ENCODE data around the gene RASGRF1.

DNA sequence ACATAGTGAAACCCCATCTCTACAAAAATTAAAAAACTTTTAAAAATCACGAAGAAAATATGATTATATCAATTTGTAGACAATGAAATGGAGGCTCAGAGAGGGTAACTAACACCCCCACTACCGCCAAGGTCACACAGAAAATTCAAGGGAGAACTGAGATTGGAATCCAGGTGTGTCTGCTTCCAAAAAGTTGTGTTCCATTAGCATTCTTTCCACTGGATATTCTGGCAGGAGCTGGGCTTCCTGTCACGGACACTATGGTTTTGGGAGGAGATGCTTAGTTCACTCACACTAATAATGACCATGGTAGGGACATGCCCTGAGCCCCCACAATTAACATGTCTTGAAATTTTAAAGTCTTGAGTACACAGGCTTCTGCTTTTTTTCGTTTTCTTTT lies 174.5 kb downstream of the RASGRF1 start:
- TF ChIP-seq, protein P1, sequence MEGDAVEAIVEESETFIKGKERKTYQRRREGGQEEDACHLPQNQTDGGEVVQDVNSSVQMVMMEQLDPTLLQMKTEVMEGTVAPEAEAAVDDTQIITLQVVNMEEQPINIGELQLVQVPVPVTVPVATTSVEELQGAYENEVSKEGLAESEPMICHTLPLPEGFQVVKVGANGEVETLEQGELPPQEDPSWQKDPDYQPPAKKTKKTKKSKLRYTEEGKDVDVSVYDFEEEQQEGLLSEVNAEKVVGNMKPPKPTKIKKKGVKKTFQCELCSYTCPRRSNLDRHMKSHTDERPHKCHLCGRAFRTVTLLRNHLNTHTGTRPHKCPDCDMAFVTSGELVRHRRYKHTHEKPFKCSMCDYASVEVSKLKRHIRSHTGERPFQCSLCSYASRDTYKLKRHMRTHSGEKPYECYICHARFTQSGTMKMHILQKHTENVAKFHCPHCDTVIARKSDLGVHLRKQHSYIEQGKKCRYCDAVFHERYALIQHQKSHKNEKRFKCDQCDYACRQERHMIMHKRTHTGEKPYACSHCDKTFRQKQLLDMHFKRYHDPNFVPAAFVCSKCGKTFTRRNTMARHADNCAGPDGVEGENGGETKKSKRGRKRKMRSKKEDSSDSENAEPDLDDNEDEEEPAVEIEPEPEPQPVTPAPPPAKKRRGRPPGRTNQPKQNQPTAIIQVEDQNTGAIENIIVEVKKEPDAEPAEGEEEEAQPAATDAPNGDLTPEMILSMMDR (conservative IDR thresholded peaks at IDR 0.05; ENCODE audit: low read depth, low read length), result no peak
- TF ChIP-seq EZH2phosphoT487 (IDR thresholded peaks at IDR 0.05; ENCODE audit: borderline replicate concordance, low read length), result no peak
